Brain microvascular endothelial cell (primary cell): Measurements from ENCODE around the gene TSC22D2.
A peak's percentile ranks its signal among the peaks of the same experiment; 100 is the strongest.

ENCODE experiments used
- DNase-seq: peaks from one replicate; pipeline ENCODE4 v3.0.0-alpha.2; 2020
- H3K27ac ChIP-seq: fragments of 250-450 bp; sonication (Bioruptor Pico); 2 replicates; pipeline ENCODE4 v1.5.1; 2020; ENCODE audit warnings: mild to moderate bottlenecking, moderate library complexity
- H3K27me3 ChIP-seq: fragments of 250-450 bp; sonication (Bioruptor Pico); replicated peaks from 2 replicates; pipeline ENCODE4 v1.5.1; 2020; ENCODE audit warnings: mild to moderate bottlenecking
- H3K36me3 ChIP-seq: fragments of 250-450 bp; sonication (Bioruptor Pico); replicated peaks from 2 replicates; pipeline ENCODE4 v1.5.1; 2020; ENCODE audit warnings: mild to moderate bottlenecking
- H3K4me3 ChIP-seq: 2 replicates; pipeline ENCODE4 v1.5.1; 2011; ENCODE audit warnings: low read depth, mild to moderate bottlenecking, control low read depth, low read length, moderate library complexity
- in situ Hi-C: cut with HindIII; loops from 2 replicates; pipeline ENCODE4 v1.10.0; 2017; ENCODE audit warnings: low sequenced_read_pairs, low pct_ligation_motif_present
- TF ChIP-seq, protein P1 (sequence below): IDR thresholded peaks from 2 replicates; pipeline ENCODE4 v1.5.1; 2011; ENCODE audit warnings: low read depth, mild to moderate bottlenecking, moderate library complexity, low read length, control low read depth, inconsistent platforms; ENCODE audit errors: missing control alignments

Gene TSC22D2

DNA sequence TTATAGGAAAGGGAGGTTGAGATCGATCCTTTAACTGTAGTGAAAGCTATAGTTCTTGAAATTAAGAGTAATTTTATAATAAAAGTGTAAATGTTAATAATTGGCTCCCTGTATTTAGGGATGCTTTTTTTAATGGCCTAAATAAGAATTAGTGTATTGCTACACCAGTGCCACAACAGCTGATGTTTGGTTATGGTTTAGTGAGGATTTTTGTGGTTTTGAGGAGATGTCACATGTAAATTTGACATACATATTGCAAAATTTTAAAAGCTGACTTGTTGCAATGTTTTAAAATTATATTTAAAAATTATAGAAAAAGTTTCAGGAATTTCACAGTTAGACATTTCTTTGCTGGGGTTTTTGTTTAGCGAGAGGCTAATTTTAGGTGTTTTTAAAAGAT, 3.9 kb downstream of the TSC22D2 start:
- no peak for DNase-seq
- TF ChIP-seq, protein P1, sequence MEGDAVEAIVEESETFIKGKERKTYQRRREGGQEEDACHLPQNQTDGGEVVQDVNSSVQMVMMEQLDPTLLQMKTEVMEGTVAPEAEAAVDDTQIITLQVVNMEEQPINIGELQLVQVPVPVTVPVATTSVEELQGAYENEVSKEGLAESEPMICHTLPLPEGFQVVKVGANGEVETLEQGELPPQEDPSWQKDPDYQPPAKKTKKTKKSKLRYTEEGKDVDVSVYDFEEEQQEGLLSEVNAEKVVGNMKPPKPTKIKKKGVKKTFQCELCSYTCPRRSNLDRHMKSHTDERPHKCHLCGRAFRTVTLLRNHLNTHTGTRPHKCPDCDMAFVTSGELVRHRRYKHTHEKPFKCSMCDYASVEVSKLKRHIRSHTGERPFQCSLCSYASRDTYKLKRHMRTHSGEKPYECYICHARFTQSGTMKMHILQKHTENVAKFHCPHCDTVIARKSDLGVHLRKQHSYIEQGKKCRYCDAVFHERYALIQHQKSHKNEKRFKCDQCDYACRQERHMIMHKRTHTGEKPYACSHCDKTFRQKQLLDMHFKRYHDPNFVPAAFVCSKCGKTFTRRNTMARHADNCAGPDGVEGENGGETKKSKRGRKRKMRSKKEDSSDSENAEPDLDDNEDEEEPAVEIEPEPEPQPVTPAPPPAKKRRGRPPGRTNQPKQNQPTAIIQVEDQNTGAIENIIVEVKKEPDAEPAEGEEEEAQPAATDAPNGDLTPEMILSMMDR: no peak
- H3K27me3 ChIP-seq: no peaks in the 10 kb centered on the region
- peak overlapping the region; percentile 93 for H3K4me3 ChIP-seq
- in situ Hi-C loops: no loop called here
- H3K27ac ChIP-seq: peak overlapping the region; percentile 34
- peaks cover 15% of the 10 kb centered on the region for H3K36me3 ChIP-seq

DNA sequence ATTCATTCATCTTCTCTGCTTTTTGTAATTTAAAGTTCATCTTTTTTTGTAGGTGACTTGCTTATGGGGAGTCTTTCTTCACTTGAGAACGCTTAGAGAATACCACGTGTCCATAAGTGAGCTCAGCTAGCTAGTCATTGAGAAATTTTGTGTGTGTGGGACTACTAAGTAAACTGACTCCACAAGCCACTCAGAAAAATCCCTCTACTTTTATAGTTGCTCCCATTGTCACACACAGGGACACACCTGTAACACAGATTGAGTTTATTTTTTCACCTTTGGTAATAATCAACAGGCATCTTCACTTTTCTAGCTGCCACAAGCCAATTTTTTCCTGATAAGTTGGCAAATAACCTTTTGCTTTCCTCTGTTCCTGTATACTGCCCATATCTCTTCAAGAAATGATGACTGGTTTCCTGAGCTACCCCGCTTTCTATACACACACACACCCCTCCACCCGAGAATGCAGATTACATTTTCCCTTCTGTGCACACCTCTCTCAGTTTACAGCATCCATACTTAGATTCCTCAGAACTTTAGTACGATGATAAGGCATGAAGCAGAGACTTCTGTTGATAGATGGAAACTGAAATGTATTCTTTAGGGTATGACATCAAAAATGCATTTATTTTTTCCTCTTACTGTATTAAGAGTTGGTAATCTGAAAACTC, 4.6 kb downstream of the TSC22D2 start:
- Histone ChIP-seq H3K27me3 (no peaks in the 10 kb centered on the region), H3K36me3 (peaks cover 15% of the 10 kb centered on the region), H3K27ac (peak overlapping the region; percentile 34), H3K4me3 (peak overlapping the region; percentile 93)
- DNase-seq: peak; percentile 56
- in situ Hi-C loops: no loop called here
- TF ChIP-seq, protein P1: no peak

DNA sequence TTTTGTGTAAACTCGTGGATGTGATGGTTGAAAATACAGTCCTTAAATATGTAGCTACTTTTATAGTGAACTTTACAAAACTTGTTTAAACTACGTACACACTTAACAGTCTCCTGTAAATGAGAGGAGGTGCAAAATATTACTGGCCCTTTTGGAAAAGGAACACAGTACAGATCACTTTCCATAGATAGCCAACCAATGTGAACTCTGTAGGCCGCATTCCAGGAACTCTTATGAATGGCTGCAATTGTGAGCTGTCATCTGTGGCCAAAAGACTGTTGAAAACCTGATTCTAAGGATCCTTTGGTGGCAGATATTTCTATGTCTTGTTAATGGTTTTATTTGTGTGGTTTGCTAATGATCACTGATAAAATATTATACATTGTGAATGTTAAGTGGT, 6.2 kb downstream of the TSC22D2 start:
- Histone ChIP-seq H3K36me3 (peaks cover 15% of the 10 kb centered on the region), H3K4me3 (peak overlapping the region; percentile 93), H3K27ac (no peak overlapping the region), H3K27me3 (no peaks in the 10 kb centered on the region)
- in situ Hi-C loops: no loop called here
- TF ChIP-seq, protein P1: no peak
- DNase-seq: peak; percentile 53

DNA sequence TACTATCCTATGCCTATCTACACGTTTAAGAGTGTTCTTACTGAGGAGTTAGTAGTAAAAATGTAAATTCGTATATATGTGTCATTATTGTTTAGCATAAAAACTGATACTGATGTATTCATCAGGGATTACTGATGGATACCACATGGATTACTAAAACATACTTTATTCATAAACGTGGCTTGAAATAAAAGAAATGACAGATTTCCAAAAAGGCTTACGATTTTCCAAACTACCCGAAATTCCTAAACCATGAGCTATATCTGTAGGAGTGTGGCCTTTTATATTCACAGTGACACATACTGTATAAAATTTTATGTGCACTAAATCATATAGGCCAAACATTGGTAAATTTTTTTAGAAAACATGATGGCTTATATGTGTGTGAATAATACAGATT, 6.9 kb downstream of the TSC22D2 start:
- peaks cover 15% of the 10 kb centered on the region for H3K36me3 ChIP-seq
- TF ChIP-seq, protein P1: no peak
- DNase-seq: no peak
- H3K27me3 ChIP-seq: no peaks in the 10 kb centered on the region
- in situ Hi-C loops: no loop called here
- H3K27ac ChIP-seq: no peak overlapping the region
- H3K4me3 ChIP-seq: peak overlapping the region; percentile 93

DNA sequence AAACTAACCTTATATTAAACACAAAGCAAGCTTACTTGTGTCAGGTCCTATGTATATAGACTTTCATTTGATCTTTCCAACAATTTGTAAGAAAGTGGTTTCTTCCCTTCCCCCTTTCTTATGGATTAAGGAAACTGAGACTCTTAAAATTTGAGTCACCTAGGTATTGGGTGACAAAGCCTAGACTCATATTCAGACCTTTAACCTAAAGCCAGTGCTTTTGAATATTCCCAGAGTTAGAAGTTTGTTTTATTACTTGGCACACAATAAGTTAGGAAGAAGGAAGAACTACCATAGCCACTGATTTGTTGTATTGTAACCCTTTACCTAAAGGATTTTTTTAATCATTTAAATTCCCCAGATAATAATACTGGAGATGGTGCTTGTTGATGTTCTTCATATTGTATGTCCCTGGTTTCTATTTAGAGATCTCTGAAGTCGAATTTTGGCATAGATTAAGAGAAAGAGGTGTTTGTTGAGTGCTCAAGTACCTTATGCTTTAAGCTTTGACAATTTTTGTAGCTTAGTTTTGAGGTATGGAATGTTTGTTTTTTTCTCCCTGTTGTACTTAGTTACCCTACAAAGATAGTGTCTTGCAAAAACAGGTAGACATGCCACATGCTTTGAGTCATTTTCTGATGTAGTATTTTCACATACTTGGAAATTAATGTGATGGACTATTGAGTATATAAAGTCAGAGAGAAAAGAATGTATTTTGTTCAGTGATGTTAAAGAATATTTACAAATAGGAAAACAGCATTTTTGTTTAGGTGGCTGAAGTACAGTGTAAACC, 11.2 kb downstream of the TSC22D2 start:
- TF ChIP-seq, protein P1: no peak
- Histone ChIP-seq H3K36me3 (peaks cover 2% of the 10 kb centered on the region), H3K27ac (no peak overlapping the region), H3K4me3 (no peak overlapping the region), H3K27me3 (no peaks in the 10 kb centered on the region)
- in situ Hi-C loops: no loop called here
- no peak for DNase-seq

DNA sequence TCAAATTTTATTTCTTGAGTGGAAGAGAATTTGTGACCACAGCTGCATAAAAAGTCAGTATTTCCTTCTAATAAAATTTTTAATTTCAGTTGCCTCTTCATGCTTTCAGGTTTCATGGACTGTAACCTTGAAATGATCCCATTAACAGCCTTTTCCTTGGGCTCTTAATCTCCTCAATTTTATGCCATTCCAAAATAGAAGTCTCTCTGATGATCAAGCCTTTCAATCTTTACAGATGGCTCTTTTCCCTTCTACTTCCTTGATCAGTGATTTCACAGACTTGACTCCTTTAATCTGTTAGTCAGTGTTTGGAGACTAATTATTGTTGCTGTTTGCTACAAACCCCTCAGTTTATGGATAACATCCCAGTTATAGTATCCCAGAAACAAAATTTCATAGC, 11.9 kb downstream of the TSC22D2 start:
- Histone ChIP-seq H3K27ac (no peak overlapping the region), H3K27me3 (no peaks in the 10 kb centered on the region), H3K36me3 (peaks cover 2% of the 10 kb centered on the region), H3K4me3 (no peak overlapping the region)
- in situ Hi-C loops: no loop called here
- DNase-seq: no peak
- TF ChIP-seq, protein P1: no peak
